ENCODE results near the gene FOXC1.

The FOXC1 gene

DNA sequence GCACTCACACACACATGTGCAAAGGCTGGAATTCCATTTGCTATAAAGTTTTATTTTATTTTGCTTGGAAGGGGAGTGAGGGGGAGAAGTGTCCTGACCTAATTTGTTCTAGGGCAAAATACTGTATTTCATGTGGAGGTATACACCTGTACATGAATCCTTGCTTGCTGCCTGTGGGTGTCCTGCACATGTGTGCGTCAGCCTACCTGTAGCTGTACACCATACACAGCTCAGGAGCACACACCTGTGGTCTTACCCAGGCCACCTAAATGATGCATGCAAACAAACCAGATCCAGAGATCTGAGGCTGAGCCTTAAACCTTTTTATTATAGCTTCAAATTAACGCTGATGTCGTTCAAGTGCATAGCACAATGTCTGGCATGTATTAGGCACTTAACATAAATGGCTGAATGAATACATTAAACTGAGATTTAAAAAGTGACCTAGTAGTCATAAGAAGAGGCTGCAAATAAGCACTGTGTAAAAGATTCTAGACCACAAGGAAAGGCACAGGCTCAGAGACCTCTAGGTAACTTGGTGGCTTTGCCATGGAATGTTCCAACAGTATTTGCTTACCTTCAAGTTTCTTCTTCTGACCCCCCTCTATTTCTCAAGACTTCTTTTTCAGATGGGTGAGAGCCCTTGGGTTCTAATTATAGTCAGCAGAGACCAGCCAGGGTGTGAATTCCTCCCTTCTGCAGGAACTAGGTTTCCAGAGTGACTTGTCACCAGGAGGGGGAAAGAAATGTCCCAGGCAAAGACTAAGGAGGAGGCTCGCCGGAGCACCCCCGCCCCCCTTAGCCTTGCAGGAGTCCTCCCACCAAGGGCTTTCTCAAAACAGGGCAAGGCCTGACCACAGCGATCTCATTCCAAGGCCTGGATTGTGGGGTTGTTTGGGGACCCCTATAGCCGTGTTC is 13.4 kb downstream of the FOXC1 start:
- no peak for FAIRE-seq
- DNase-seq (ENCODE audit: low spot score), result no peak

GRCh38 chr6:1623769-1624057 is 14.0 kb downstream of the FOXC1 start:
- FAIRE-seq (no peak), DNase-seq (ENCODE audit: low spot score) (no peak)

- no peak for DNase-seq (ENCODE audit: low spot score)
- no peak for FAIRE-seq
Measured at GRCh38 chr6:1624058-1624850, 14.5 kb downstream of the FOXC1 start.

DNA sequence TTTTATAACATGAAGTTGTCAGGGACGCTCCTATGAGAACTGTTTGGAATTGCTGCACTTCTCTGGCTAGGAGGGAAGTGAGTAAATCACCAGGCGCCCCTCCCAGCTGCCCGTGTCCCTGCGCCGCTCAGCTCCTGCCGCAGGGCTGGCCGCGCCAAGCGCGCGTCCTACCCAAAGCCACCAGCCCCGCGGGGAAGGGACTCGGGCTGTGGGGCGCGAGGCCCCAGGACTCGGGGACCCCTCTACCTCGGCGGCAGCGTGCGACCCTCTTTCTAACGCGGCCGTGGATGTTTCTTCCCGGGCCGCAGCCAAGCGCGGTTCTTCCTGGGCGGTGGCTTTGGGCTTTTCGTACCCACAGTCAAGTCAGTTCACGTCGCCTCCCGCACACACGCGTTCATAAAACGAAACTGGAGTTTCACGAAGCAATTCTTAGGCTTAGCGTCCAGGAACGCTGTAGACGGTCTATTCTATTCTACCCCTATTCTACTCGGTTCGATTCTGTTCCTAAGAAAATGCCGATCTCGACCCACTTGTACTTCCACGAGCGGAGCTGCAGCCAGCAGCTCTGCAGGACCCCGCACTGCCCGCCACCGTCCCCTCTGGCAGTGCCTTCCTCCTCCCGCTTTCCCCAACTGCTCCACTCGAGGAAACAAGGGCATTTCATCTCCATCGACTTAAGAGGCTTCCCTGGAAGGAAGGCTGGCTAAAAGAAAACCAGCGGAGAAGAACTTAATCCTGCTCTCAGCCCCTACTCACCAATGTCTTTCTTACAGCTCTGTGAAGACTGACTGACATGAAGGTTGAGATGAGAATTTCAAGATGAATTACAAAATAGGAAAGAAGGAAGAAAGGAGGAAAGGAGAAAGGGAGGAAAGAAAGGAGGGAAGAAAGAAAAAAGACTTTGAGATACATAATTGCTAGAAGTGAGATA is 15.4 kb downstream of the FOXC1 start:
- FAIRE-seq (no peak), DNase-seq (ENCODE audit: low spot score) (peak; percentile 29)

DNA sequence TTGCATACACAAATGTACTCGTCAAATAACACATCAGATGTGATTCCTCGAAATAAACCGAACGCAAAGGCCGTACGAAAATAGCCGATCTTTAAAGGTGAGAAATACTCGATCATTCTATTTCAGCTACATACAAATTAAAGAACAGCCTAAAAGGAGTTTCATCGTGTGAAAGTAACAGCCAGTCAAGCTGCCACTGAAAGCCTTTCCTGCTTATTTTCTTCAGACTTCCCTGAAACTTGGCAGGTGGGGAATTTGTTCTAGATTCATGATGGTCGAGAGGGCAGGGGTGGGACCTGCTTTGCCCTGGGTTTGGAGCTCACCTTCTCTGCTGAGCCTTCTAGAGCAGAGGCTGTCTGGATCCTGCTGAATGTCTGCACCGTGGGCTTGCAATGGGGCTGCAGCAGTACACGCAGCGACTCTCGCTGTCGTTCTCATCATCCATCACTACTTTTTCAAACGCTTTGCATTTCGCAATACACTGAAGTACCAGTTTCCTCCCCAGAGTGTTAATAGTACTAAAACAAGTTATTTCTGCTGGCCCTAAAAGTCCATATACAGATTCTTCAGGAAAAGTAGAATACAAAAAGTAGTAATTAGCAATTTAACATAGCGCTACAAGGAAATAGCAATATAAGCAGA is 16.2 kb downstream of the FOXC1 start:
- FAIRE-seq (no peak), DNase-seq (ENCODE audit: low spot score) (no peak)

- no peak for FAIRE-seq
- DNase-seq (ENCODE audit: low spot score), result no peak
Measured at GRCh38 chr6:1626481-1626880, 16.8 kb downstream of the FOXC1 start.

GRCh38 chr6:1627827-1628560 is 18.3 kb downstream of the FOXC1 start:
- no peak for DNase-seq (ENCODE audit: low spot score)

GRCh38 chr6:1629316-1629715 is 19.6 kb downstream of the FOXC1 start:
- DNase-seq (ENCODE audit: low spot score), result no peak

More at GRCh38 chr6:1627827-1628560, 18.3 kb downstream of the FOXC1 start:
- no peak for FAIRE-seq

GRCh38 chr6:1630212-1630770 is 20.6 kb downstream of the FOXC1 start:
- DNase-seq (ENCODE audit: low spot score) (no peak), FAIRE-seq (no peak)

More at GRCh38 chr6:1629316-1629715, 19.6 kb downstream of the FOXC1 start:
- no peak for FAIRE-seq

GRCh38 chr6:1630771-1631217 is 21.1 kb downstream of the FOXC1 start:
- DNase-seq (ENCODE audit: low spot score), result peak; percentile 36
- no peak for FAIRE-seq

GRCh38 chr6:1631251-1631650 is 21.5 kb downstream of the FOXC1 start:
- no peak for DNase-seq (ENCODE audit: low spot score)
- FAIRE-seq, result no peak

- FAIRE-seq, result no peak
Measured at GRCh38 chr6:1633366-1634021, 23.8 kb downstream of the FOXC1 start.

GRCh38 chr6:1634081-1634480 is 24.4 kb downstream of the FOXC1 start:
- FAIRE-seq, result no peak
- DNase-seq (ENCODE audit: low spot score), result no peak

More at GRCh38 chr6:1633366-1634021, 23.8 kb downstream of the FOXC1 start:
- no peak for DNase-seq (ENCODE audit: low spot score)

DNA sequence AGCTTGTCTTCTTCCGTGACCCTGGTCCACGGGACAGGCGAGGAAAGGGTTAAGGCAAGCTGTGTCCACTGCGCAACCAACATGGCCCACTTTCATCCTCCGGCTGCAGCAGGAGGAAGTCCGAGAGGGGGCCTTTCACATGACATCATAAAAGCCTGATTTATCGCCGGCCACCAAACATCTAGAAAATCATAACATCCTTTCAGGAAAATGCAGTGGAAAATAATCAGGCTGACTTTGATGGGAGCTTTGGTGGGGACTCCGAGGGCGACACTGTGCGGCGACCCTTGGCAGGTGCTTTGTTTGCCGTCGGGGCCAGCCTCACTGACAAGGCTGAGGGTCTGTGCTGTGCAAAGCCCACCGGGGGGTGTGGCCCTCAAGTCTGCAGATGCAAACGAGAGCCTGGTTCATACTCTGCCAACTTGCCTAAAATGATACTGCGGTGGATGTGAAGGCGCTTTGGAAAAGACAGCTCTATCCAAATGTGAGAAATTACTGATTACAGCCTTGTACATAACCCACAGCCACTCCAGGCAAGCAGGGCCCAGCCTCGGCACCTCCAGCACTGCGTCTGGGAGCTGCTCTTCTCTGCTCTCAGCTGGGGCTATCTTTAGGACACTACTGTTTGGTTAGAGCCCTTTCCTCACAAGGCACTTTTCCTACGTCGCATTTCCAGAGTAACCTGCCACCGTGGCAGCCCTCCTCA is 25.7 kb downstream of the FOXC1 start:
- FAIRE-seq, result no peak
- DNase-seq (ENCODE audit: low spot score), result no peak

GRCh38 chr6:1636272-1636825 is 26.6 kb downstream of the FOXC1 start:
- FAIRE-seq, result no peak

GRCh38 chr6:1636971-1637871 is 27.5 kb downstream of the FOXC1 start:
- DNase-seq (ENCODE audit: low spot score) (peak; percentile 79), FAIRE-seq (peak; percentile 37)

More at GRCh38 chr6:1636272-1636825, 26.6 kb downstream of the FOXC1 start:
- no peak for DNase-seq (ENCODE audit: low spot score)

GRCh38 chr6:1639430-1639829 is 29.7 kb downstream of the FOXC1 start:
- DNase-seq (ENCODE audit: low spot score) (no peak), FAIRE-seq (no peak)
